Muscle of leg (tissue), 11 donors: Measurements from ENCODE around the gene BUD13. TPM values are rescaled to one million over a fixed set of nuclear protein-coding genes. Genes with fewer than 3 reads are reported as not detected.

ENCODE experiments used
- DNase-seq: peaks from one replicate; pipeline ENCODE4 v3.0.0; 2013
- H3K27ac ChIP-seq: one replicate; pipeline ENCODE4 v1.5.1; 2013; ENCODE audit warnings: mild to moderate bottlenecking, low read length, control low read depth
- H3K27me3 ChIP-seq: one replicate; pipeline ENCODE4 v1.6.1; 2013; ENCODE audit warnings: low read length; ENCODE audit not compliant: control insufficient read depth, insufficient read depth
- H3K36me3 ChIP-seq: one replicate; pipeline ENCODE4 v1.6.1; 2013; ENCODE audit warnings: low read length; ENCODE audit not compliant: control insufficient read depth, insufficient read depth
- H3K4me1 ChIP-seq: one replicate; pipeline ENCODE4 v1.6.1; 2013; ENCODE audit warnings: low read length; ENCODE audit not compliant: control insufficient read depth, insufficient read depth
- H3K4me3 ChIP-seq: one replicate; pipeline ENCODE4 v1.5.1; 2013; ENCODE audit warnings: low read length, control low read depth
- H3K9me3 ChIP-seq: replicated peaks from 2 replicates; pipeline ENCODE4 v1.6.1; 2013; ENCODE audit warnings: low read depth, low read length; ENCODE audit not compliant: control insufficient read depth
- WGBS: methylation state at CpG from one replicate; pipeline ENCODE4 v1.1.5; 2013; ENCODE audit warnings: missing lambda C conversion rate; ENCODE audit not compliant: insufficient coverage; 5-methylcytosine and 5-hydroxymethylcytosine counted together
- polyA plus RNA-seq, 8 donors: library from polyadenylated mRNA; unstranded; fragments of 120-200 nt; gene quantifications; one replicate each; pipeline versions ENCODE4 v1.2.1 to v1.2.3, GENCODE V29; 2013; ENCODE audit warnings: inconsistent platforms in 1 of 8, low replicate concordance in 1 of 8; ENCODE audit not compliant: insufficient read length in 8 of 8, insufficient read depth in 1 of 8
- total RNA-seq: library from RNA; stranded (reverse); fragments of 120-200 nt; gene quantifications from one replicate; pipeline ENCODE4 v1.2.4, GENCODE V29; 2013

BUD13 gene
- total and polyA plus RNA-seq, 9 donors, result 17.6 to 23.7 (median 19.2) TPM

GRCh38 chr11:116793772-116794097 is 20.9 kb upstream of the BUD13 start:
- H3K27me3 ChIP-seq, result no peaks in the 10 kb centered on the region
- H3K36me3 ChIP-seq, result no peaks in the 10 kb centered on the region
- H3K9me3 ChIP-seq, result no peaks in the 10 kb centered on the region
- no peak overlapping the region for H3K27ac ChIP-seq
- H3K4me1 ChIP-seq, result peaks cover 6% of the 10 kb centered on the region
- no peak for DNase-seq
- no peak overlapping the region for H3K4me3 ChIP-seq
- 80% methylated on average over 1 of the region's 1 CpG for WGBS

GRCh38 chr11:116792869-116793771 is 20.3 kb upstream of the BUD13 start:
- no peak overlapping the region for H3K27ac ChIP-seq
- no peaks in the 10 kb centered on the region for H3K27me3 ChIP-seq
- H3K9me3 ChIP-seq, result no peaks in the 10 kb centered on the region
- no peak for DNase-seq
- no peak overlapping the region for H3K4me3 ChIP-seq
- no peaks in the 10 kb centered on the region for H3K36me3 ChIP-seq
- WGBS, result 70% methylated on average over 5 of the region's 8 CpGs
- H3K4me1 ChIP-seq, result peaks cover 12% of the 10 kb centered on the region

GRCh38 chr11:116792144-116792868 is 19.5 kb upstream of the BUD13 start:
- Histone ChIP-seq H3K27ac (no peak overlapping the region), H3K4me1 (peaks cover 13% of the 10 kb centered on the region), H3K27me3 (no peaks in the 10 kb centered on the region), H3K4me3 (no peak overlapping the region), H3K9me3 (no peaks in the 10 kb centered on the region), H3K36me3 (no peaks in the 10 kb centered on the region)
- DNase-seq, result no peak
- WGBS, result 53% methylated on average over 5 of the region's 8 CpGs

- Histone ChIP-seq H3K4me1 (peaks cover 19% of the 10 kb centered on the region), H3K4me3 (no peak within 1 kb of the TSS), H3K27ac (no peak within 1 kb of the TSS), H3K27me3 (no peaks in the 10 kb centered on the region), H3K36me3 (peaks cover under 1% of the 10 kb centered on the region), H3K9me3 (no peaks in the 10 kb centered on the region)
- 90% methylated on average over 6 of the region's 7 CpGs for WGBS
- DNase-seq, result no peak
Measured at GRCh38 chr11:116791813-116792143, 19.0 kb upstream of the BUD13 start, which contains the start of gene APOA5. TSS of gene APOA5 (minus strand) at chr11:116791879. CDS start at chr11:116791860, 19 bp downstream.

- Histone ChIP-seq H3K27ac (no peak overlapping the region), H3K36me3 (peaks cover 6% of the 10 kb centered on the region), H3K4me1 (peaks cover 20% of the 10 kb centered on the region), H3K4me3 (no peak overlapping the region), H3K9me3 (no peaks in the 10 kb centered on the region), H3K27me3 (no peaks in the 10 kb centered on the region)
- WGBS, result 23% methylated on average over 25 of the region's 31 CpGs
- DNase-seq, result peak; percentile 67
Measured at GRCh38 chr11:116791002-116791812, 18.4 kb upstream of the BUD13 start.

GRCh38 chr11:116790167-116791001 is 17.6 kb upstream of the BUD13 start:
- no peak overlapping the region for H3K4me3 ChIP-seq
- no peaks in the 10 kb centered on the region for H3K27me3 ChIP-seq
- H3K36me3 ChIP-seq, result peaks cover 13% of the 10 kb centered on the region
- DNase-seq, result no peak
- no peak overlapping the region for H3K27ac ChIP-seq
- no peaks in the 10 kb centered on the region for H3K9me3 ChIP-seq
- WGBS, result 80% methylated on average over 53 of the region's 53 CpGs
- peaks cover 20% of the 10 kb centered on the region for H3K4me1 ChIP-seq

GRCh38 chr11:116788975-116789374 is 16.2 kb upstream of the BUD13 start:
- H3K9me3 ChIP-seq, result no peaks in the 10 kb centered on the region
- WGBS, result 60% methylated on average over 1 of the region's 4 CpGs

GRCh38 chr11:116788534-116788933 is 15.7 kb upstream of the BUD13 start:
- Histone ChIP-seq H3K9me3 (no peaks in the 10 kb centered on the region), H3K4me3 (peak overlapping the region; percentile 88), H3K27ac (peak overlapping the region; percentile 93), H3K4me1 (peaks cover 20% of the 10 kb centered on the region), H3K27me3 (no peaks in the 10 kb centered on the region), H3K36me3 (peaks cover 29% of the 10 kb centered on the region)
- no peak for DNase-seq
- no CpG with 5 or more reads among the region's 4 CpGs for WGBS

More at GRCh38 chr11:116788975-116789374, 16.2 kb upstream of the BUD13 start:
- H3K36me3 ChIP-seq, result peaks cover 27% of the 10 kb centered on the region
- H3K4me3 ChIP-seq, result no peak overlapping the region
- H3K4me1 ChIP-seq, result peaks cover 20% of the 10 kb centered on the region
- H3K27ac ChIP-seq, result no peak overlapping the region
- DNase-seq, result no peak
- no peaks in the 10 kb centered on the region for H3K27me3 ChIP-seq

GRCh38 chr11:116787786-116788486 is 15.1 kb upstream of the BUD13 start, which contains the start of gene ZPR1:
TSS of gene ZPR1 (minus strand) at chr11:116788023. CDS start at chr11:116787990, 33 bp downstream.
- peaks cover 20% of the 10 kb centered on the region for H3K4me1 ChIP-seq
- WGBS, result under 1% methylated on average over 56 of the region's 56 CpGs
- peak within 1 kb of the TSS; percentile 93 for H3K27ac ChIP-seq
- H3K9me3 ChIP-seq, result no peaks in the 10 kb centered on the region
- peak within 1 kb of the TSS; percentile 88 for H3K4me3 ChIP-seq
- DNase-seq, result peak; percentile 89
- no peaks in the 10 kb centered on the region for H3K27me3 ChIP-seq
- H3K36me3 ChIP-seq, result peaks cover 35% of the 10 kb centered on the region
